ENCODE results near the gene KRTAP4-6. TPM values are rescaled to one million over a fixed set of nuclear protein-coding genes. Genes with fewer than 3 reads are reported as not detected.
"Not testable (repeated sequence)": the region's sequence is repeated elsewhere in the genome, so short reads cannot be mapped to it uniquely, and the experiment has no call there.

KRTAP4-6 gene
- total RNA-seq, 4 donors from 2014 or later = not detected

- Histone ChIP-seq H3K4me1 (no peaks in the 10 kb centered on the region), H3K27ac (no peak overlapping the region), H3K27me3 (peaks cover 0 to 1% (median 0%) of the 10 kb centered on the region in 4 donors), H3K36me3 (no peaks in the 10 kb centered on the region), H3K4me3 (no peak overlapping the region), H3K9me3 (peaks cover 0 to 21% (median 17%) of the 10 kb centered on the region in 3 donors)
- intact Hi-C loops (cut with DNase I) = no loop called here
- no peak for TF ChIP-seq CTCF (IDR thresholded peaks at IDR 0.05)
- TF ChIP-seq POLR2A (IDR thresholded peaks at IDR 0.05) = no peak
- 83 to 91% methylated on average over 2 of the region's 2 CpGs for WGBS, 2 donors
- no peak for DNase-seq
Observed at GRCh38 chr17:41145261-41145660, 4.9 kb upstream of the KRTAP4-6 start.

- WGBS, 2 donors = 82 to 84% methylated on average over 1 of the region's 1 CpG
- no peaks in the 10 kb centered on the region for H3K4me1 ChIP-seq
- no peak for DNase-seq
- H3K27ac ChIP-seq = no peak overlapping the region
- peaks cover 0 to 25% (median 18%) of the 10 kb centered on the region in 3 donors for H3K9me3 ChIP-seq
- H3K36me3 ChIP-seq = no peaks in the 10 kb centered on the region
- intact Hi-C loops (cut with DNase I) = no loop called here
- TF ChIP-seq CTCF (IDR thresholded peaks at IDR 0.05) (no peak), POLR2A (IDR thresholded peaks at IDR 0.05) (no peak)
- H3K27me3 ChIP-seq = peaks cover 0 to 6% (median 0%) of the 10 kb centered on the region in 4 donors
- no peak overlapping the region for H3K4me3 ChIP-seq
Observed at GRCh38 chr17:41144846-41145245, 4.5 kb upstream of the KRTAP4-6 start.

GRCh38 chr17:41141361-41141760 lies 1.0 kb upstream of the KRTAP4-6 start:
- H3K27ac ChIP-seq = no peak overlapping the region
- no peak overlapping the region for H3K4me3 ChIP-seq
- H3K36me3 ChIP-seq = no peaks in the 10 kb centered on the region
- peaks cover 0 to 27% (median 18%) of the 10 kb centered on the region in 3 donors for H3K9me3 ChIP-seq
- H3K27me3 ChIP-seq = peaks cover 0 to 9% (median 0%) of the 10 kb centered on the region in 4 donors
- no peaks in the 10 kb centered on the region for H3K4me1 ChIP-seq
- no peak for TF ChIP-seq POLR2A (IDR thresholded peaks at IDR 0.05)
- no peak for TF ChIP-seq CTCF (IDR thresholded peaks at IDR 0.05)
- intact Hi-C loops (cut with DNase I) = no loop called here
- no peak for DNase-seq

GRCh38 chr17:41139865-41140264 lies 479 bp downstream of the KRTAP4-6 start:
- intact Hi-C loops (cut with DNase I); H3K4me3 ChIP-seq; H3K27ac ChIP-seq; DNase-seq; H3K4me1 ChIP-seq; H3K36me3 ChIP-seq; H3K27me3 ChIP-seq: not testable (repeated sequence)
- 86 to 92% methylated on average over 2 to 8 of the region's 12 CpGs for WGBS, 2 donors
- H3K9me3 ChIP-seq = peaks cover 0 to 27% (median 18%) of the 10 kb centered on the region in 3 donors

- intact Hi-C loops (cut with DNase I) = no loop called here
- peaks cover 0 to 5% (median 0%) of the 10 kb centered on the region in 4 donors for H3K27me3 ChIP-seq
- no peak overlapping the region for H3K27ac ChIP-seq
- 45 to 64% methylated on average over 2 of the region's 2 CpGs for WGBS, 2 donors
- no peaks in the 10 kb centered on the region for H3K9me3 ChIP-seq
- no peak for TF ChIP-seq CTCF (IDR thresholded peaks at IDR 0.05)
- no peak for TF ChIP-seq POLR2A (IDR thresholded peaks at IDR 0.05)
- no peaks in the 10 kb centered on the region for H3K36me3 ChIP-seq
- H3K4me1 ChIP-seq = no peaks in the 10 kb centered on the region
- DNase-seq = no peak
- no peak overlapping the region for H3K4me3 ChIP-seq
Observed at GRCh38 chr17:41133880-41134735, 6.2 kb downstream of the KRTAP4-6 start.

All from esophagus squamous epithelium (tissue), 5 donors.